ENCODE data around the gene CDC34. TPM values are rescaled to one million over a fixed set of nuclear protein-coding genes. Genes with fewer than 3 reads are reported as not detected.

The CDC34 gene
- total RNA-seq, 1 experiment from 2014 or later: 129 TPM

DNA sequence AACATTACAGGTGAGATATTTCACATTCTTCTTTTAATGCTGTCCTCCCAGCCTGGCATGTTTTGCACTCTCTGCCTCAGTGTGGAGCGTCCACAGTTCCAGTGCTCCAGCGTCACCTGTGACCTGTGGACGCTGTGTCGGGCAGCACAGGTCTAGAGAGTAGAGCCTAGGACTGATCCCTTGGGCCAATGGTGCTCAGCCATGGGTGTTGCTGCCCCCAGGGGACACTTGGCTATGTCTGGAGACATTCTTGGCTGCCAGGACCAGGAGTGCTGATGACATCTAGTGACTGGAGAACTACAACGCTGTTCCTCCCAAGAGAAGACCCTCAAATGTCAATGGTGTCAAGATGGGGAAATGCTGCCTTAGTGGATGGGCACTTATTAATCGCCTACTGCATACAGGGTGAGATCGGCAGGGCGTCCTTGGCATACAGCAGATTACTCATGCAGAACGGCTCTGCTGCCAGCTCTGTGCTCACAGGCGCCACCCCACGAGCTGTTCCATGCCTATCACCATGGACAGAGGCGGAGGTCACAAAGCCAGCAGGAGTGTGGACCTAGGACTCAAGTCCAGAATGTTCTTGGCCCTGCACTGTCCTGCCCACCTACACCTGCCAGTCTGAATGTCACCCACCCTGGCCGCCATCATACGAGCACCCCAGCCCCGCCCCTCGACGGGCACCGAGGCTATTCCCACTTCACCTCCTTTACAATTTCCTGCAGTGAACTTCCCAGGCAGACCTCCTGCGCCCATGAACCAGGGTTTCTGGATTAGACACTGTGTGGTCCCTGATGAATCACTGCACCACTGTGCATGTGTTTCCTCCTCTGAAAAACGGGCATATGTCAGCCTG, 49.1 kb upstream of the CDC34 start:
- ChIA-PET CTCF (interaction anchor here (0.7 to 1.8 kb wide), 5 partner anchors 13 to 134 kb away, joined by 3 to 6 read pairs (median 4); no protein-coding TSS in a partner anchor), POLR2A (no interaction called here)
- H3K36me3 Mint-ChIP-seq: peaks cover 8% of the 10 kb centered on the region
- ATAC-seq (peak; percentile 24; the same call in 1 of the 2 replicates), DNase-seq (ENCODE audit: low spot score) (no peak)
- no peak overlapping the region for H3K4me3 Mint-ChIP-seq
- peaks cover 10% of the 10 kb centered on the region for H3K4me1 Mint-ChIP-seq
- TF ChIP-seq ZBTB21 (CRISPR knock-in tag; IDR thresholded peaks at IDR 0.05; ENCODE audit: borderline replicate concordance) (no peak), ZNF671 (CRISPR knock-in tag; IDR thresholded peaks at IDR 0.05) (no peak), FOXP1 (CRISPR knock-in tag; IDR thresholded peaks at IDR 0.05; ENCODE audit: borderline replicate concordance) (peak; percentile 46; the same call in 1 of the 2 replicates), SP1 (CRISPR knock-in tag; conservative IDR thresholded peaks at IDR 0.05) (0 out of 2 replicates have a peak, but pooled peaks have one; percentile 28)
- TF ChIP-seq, protein P1, sequence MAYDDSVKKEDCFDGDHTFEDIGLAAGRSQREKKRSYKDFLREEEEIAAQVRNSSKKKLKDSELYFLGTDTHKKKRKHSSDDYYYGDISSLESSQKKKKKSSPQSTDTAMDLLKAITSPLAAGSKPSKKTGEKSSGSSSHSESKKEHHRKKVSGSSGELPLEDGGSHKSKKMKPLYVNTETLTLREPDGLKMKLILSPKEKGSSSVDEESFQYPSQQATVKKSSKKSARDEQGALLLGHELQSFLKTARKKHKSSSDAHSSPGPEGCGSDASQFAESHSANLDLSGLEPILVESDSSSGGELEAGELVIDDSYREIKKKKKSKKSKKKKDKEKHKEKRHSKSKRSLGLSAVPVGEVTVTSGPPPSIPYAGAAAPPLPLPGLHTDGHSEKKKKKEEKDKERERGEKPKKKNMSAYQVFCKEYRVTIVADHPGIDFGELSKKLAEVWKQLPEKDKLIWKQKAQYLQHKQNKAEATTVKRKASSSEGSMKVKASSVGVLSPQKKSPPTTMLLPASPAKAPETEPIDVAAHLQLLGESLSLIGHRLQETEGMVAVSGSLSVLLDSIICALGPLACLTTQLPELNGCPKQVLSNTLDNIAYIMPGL (CRISPR knock-in tag; IDR thresholded peaks at IDR 0.05): 0 out of 2 replicates have a peak, but pooled peaks have one; percentile 30
- H3K27ac Mint-ChIP-seq: no peak overlapping the region
- H3K9me3 Mint-ChIP-seq: peaks cover 23% of the 10 kb centered on the region
- H3K27me3 Mint-ChIP-seq (ENCODE audit: low read depth): peaks cover 17% of the 10 kb centered on the region; the same call in 1 of the 2 replicates

DNA sequence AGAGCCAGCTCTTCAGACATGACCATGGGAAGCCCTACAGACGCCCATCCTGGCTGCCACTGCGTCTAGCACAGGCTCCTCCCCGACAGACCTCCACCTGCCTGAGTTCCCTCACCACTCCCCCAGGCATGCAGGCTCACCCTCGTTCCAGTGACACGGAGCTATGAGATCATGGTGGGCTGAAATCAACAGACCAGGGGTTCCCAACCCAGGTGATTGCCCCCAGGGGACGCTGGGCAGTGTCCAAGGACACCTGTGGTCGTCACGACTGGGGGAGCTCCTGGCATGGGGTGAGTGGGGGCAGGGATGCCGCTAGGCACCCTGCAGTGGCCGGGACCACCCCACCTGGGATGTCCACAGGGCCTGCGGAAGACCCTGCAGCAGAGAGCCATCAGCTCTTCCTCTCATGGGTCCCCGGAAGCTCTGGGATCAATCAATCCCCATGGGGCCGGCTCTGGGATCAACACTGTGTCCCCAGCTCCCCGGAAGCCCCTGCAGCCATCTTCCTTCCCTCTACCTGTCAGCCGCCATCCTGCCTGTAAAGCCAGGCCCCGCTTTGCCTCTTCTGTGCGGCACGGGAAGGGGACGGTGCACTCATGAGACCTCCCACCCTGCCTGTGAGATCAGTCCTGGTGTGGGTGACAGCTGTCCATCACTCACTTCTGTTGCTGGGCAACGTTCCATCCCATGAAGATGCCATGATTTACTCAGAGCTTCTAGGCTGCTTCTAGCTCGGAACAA, 48.1 kb upstream of the CDC34 start:
- Mint-ChIP-seq H3K27ac (no peak overlapping the region), H3K4me1 (peaks cover 13% of the 10 kb centered on the region), H3K36me3 (peaks cover 8% of the 10 kb centered on the region), H3K4me3 (no peak overlapping the region), H3K27me3 (ENCODE audit: low read depth) (peaks cover 17% of the 10 kb centered on the region; the same call in 1 of the 2 replicates), H3K9me3 (peaks cover 23% of the 10 kb centered on the region)
- TF ChIP-seq TEAD1 (CRISPR knock-in tag; IDR thresholded peaks at IDR 0.05) (no peak), EMX1 (CRISPR knock-in tag; IDR thresholded peaks at IDR 0.05) (no peak), ZNF121 (CRISPR knock-in tag; IDR thresholded peaks at IDR 0.05) (no peak)
- TF ChIP-seq, protein P2, sequence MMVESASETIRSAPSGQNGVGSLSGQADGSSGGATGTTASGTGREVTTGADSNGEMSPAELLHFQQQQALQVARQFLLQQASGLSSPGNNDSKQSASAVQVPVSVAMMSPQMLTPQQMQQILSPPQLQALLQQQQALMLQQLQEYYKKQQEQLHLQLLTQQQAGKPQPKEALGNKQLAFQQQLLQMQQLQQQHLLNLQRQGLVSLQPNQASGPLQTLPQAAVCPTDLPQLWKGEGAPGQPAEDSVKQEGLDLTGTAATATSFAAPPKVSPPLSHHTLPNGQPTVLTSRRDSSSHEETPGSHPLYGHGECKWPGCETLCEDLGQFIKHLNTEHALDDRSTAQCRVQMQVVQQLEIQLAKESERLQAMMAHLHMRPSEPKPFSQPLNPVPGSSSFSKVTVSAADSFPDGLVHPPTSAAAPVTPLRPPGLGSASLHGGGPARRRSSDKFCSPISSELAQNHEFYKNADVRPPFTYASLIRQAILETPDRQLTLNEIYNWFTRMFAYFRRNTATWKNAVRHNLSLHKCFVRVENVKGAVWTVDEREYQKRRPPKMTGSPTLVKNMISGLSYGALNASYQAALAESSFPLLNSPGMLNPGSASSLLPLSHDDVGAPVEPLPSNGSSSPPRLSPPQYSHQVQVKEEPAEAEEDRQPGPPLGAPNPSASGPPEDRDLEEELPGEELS (CRISPR knock-in tag; IDR thresholded peaks at IDR 0.05): no peak
- TF ChIP-seq, protein P3, sequence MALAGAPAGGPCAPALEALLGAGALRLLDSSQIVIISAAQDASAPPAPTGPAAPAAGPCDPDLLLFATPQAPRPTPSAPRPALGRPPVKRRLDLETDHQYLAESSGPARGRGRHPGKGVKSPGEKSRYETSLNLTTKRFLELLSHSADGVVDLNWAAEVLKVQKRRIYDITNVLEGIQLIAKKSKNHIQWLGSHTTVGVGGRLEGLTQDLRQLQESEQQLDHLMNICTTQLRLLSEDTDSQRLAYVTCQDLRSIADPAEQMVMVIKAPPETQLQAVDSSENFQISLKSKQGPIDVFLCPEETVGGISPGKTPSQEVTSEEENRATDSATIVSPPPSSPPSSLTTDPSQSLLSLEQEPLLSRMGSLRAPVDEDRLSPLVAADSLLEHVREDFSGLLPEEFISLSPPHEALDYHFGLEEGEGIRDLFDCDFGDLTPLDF (CRISPR knock-in tag; IDR thresholded peaks at IDR 0.05): no peak
- TF ChIP-seq, protein P4, sequence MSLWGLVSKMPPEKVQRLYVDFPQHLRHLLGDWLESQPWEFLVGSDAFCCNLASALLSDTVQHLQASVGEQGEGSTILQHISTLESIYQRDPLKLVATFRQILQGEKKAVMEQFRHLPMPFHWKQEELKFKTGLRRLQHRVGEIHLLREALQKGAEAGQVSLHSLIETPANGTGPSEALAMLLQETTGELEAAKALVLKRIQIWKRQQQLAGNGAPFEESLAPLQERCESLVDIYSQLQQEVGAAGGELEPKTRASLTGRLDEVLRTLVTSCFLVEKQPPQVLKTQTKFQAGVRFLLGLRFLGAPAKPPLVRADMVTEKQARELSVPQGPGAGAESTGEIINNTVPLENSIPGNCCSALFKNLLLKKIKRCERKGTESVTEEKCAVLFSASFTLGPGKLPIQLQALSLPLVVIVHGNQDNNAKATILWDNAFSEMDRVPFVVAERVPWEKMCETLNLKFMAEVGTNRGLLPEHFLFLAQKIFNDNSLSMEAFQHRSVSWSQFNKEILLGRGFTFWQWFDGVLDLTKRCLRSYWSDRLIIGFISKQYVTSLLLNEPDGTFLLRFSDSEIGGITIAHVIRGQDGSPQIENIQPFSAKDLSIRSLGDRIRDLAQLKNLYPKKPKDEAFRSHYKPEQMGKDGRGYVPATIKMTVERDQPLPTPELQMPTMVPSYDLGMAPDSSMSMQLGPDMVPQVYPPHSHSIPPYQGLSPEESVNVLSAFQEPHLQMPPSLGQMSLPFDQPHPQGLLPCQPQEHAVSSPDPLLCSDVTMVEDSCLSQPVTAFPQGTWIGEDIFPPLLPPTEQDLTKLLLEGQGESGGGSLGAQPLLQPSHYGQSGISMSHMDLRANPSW (CRISPR knock-in tag; conservative IDR thresholded peaks at IDR 0.05; ENCODE audit: low read depth): no peak
- TF ChIP-seq, protein P5, sequence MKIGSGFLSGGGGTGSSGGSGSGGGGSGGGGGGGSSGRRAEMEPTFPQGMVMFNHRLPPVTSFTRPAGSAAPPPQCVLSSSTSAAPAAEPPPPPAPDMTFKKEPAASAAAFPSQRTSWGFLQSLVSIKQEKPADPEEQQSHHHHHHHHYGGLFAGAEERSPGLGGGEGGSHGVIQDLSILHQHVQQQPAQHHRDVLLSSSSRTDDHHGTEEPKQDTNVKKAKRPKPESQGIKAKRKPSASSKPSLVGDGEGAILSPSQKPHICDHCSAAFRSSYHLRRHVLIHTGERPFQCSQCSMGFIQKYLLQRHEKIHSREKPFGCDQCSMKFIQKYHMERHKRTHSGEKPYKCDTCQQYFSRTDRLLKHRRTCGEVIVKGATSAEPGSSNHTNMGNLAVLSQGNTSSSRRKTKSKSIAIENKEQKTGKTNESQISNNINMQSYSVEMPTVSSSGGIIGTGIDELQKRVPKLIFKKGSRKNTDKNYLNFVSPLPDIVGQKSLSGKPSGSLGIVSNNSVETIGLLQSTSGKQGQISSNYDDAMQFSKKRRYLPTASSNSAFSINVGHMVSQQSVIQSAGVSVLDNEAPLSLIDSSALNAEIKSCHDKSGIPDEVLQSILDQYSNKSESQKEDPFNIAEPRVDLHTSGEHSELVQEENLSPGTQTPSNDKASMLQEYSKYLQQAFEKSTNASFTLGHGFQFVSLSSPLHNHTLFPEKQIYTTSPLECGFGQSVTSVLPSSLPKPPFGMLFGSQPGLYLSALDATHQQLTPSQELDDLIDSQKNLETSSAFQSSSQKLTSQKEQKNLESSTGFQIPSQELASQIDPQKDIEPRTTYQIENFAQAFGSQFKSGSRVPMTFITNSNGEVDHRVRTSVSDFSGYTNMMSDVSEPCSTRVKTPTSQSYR (CRISPR knock-in tag; IDR thresholded peaks at IDR 0.05): no peak
- ChIA-PET POLR2A (no interaction called here), CTCF (interaction anchor here (1.5 to 1.8 kb wide), 3 partner anchors 12 to 135 kb away, joined by 3 to 6 read pairs (median 4); no protein-coding TSS in a partner anchor)
- ATAC-seq: no peak
- DNase-seq (ENCODE audit: low spot score): no peak
